Right lobe of liver (tissue), 6 donors: ENCODE data around the gene CFAP52. TPM values are rescaled to one million over a fixed set of nuclear protein-coding genes. Genes with fewer than 3 reads are reported as not detected.

ENCODE experiments used
- ATAC-seq, 4 donors: fragments of 200-7000 bp; cut with Tn5 transposase; one replicate each; pipeline ENCODE4 v1.9.1; 2020; ENCODE audit warnings: mild to moderate bottlenecking in 4 of 4, moderate library complexity in 4 of 4
- DNase-seq, 3 donors: peaks; one replicate each; pipeline ENCODE4 v3.0.0-alpha.2; 2020
- H3K27ac ChIP-seq, 3 donors: fragments of 200-600 bp; one replicate each; pipeline ENCODE4 v1.8.0; 2022
- H3K27me3 ChIP-seq, 2 donors: fragments of 200-600 bp; one replicate each; pipeline ENCODE4 v1.8.0; 2022
- H3K36me3 ChIP-seq, 4 donors: fragments of 200-600 bp; sonication (generic) in 1 of 4; one replicate each; pipeline versions ENCODE4 v1.5.1 to v1.8.0; 2017 to 2022; ENCODE audit warnings: control low read depth in 1 of 4
- H3K4me1 ChIP-seq, 4 donors: fragments of 200-600 bp; sonication (generic) in 1 of 4; one replicate each; pipeline versions ENCODE4 v1.5.1 to v1.8.0; 2017 to 2022; ENCODE audit warnings: control low read depth in 1 of 4
- H3K4me3 ChIP-seq, 3 donors: fragments of 200-600 bp; one replicate each; pipeline ENCODE4 v1.8.0; 2022
- H3K9me3 ChIP-seq, 4 donors: fragments of 200-600 bp; sonication (generic) in 1 of 4; one replicate each; pipeline versions ENCODE4 v1.5.1 to v1.8.0; 2017 to 2022; ENCODE audit warnings: control low read depth in 1 of 4
- POLR2A ChIP-seq: fragments of 450-650 bp; IDR thresholded peaks from one replicate; pipeline ENCODE4 v1.6.1; 2017; ENCODE audit warnings: antibody characterized with exemption, mild to moderate bottlenecking
- WGBS: methylation state at CpG from one replicate; pipeline ENCODE4 v1.1.6; 2018; ENCODE audit warnings: low coverage, low lambda C conversion rate; ENCODE audit not compliant: insufficient coverage; ENCODE audit errors: missing lambda C conversion rate; 5-methylcytosine and 5-hydroxymethylcytosine counted together
- intact Hi-C, 2 donors: fragments of 100-400 bp; cut with DNase I; formaldehyde crosslinking; loops; one replicate each; pipeline versions ENCODE4 v1.11.2 to v1.14.1; 2022
- total RNA-seq, 6 experiments: library from RNA; depleted of rRNA in 2 of 6; stranded (reverse); fragments of >200 nt in 2 of 6; fragmentation: NEBNext Ultra II Directional in 3 of 6; extraction: Animal tissue kit (Norgen Biotek cat#: 25700) in 3 of 6; gene quantifications; one replicate each; pipeline versions ENCODE4 v1.1.0 to v1.2.4, GENCODE V29; 2016 to 2023
- TF ChIP-seq, protein P1 (sequence below), 4 donors: fragments of 200-600 bp in 3 of 4; fragments of 450-650 bp in 1 of 4; IDR thresholded peaks; one replicate each; pipeline versions ENCODE4 v1.5.1 to v1.8.0; 2016 to 2022; ENCODE audit warnings: antibody characterized with exemption in 4 of 4, mild to moderate bottlenecking in 2 of 4
- donor health status: DM: no; HTN: yes; CAD: no.
- donor health status: DM: no; HTN: no; CAD: no.
- donor health status: DM: no; HTN: no; CAD: no.
- donor health status: DM: no; HTN: yes; CAD: no.
- donor health status: DM: no; HTN: yes; CAD: no.

CFAP52 gene
- total RNA-seq, 6 experiments from 2014 or later: not detected

DNA sequence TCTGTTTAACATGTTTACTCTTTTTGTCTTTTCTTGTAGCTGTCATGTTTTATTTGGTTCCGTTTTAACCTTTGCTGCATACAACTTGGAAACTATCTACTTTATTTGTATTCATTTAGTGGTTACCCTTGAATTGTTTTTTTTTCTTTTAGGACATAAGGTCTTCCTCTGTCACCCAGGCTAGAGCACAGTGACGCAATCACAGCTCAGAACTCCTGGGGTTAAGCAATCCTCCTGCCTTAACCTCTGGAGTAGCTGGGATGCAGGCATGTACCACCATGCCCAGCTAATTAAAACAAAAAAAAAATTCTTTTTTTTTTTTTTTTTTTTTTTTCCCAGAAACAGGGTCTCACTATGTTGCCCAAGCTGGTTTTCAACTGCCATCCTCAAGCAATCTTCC is 39.0 kb downstream of the CFAP52 start:
- 17% methylated on average over 2 of the region's 2 CpGs for WGBS
- intact Hi-C loops: no loop called here
- ATAC-seq: peak in 1 of 4 donors; percentile 65
- TF ChIP-seq, protein P1, sequence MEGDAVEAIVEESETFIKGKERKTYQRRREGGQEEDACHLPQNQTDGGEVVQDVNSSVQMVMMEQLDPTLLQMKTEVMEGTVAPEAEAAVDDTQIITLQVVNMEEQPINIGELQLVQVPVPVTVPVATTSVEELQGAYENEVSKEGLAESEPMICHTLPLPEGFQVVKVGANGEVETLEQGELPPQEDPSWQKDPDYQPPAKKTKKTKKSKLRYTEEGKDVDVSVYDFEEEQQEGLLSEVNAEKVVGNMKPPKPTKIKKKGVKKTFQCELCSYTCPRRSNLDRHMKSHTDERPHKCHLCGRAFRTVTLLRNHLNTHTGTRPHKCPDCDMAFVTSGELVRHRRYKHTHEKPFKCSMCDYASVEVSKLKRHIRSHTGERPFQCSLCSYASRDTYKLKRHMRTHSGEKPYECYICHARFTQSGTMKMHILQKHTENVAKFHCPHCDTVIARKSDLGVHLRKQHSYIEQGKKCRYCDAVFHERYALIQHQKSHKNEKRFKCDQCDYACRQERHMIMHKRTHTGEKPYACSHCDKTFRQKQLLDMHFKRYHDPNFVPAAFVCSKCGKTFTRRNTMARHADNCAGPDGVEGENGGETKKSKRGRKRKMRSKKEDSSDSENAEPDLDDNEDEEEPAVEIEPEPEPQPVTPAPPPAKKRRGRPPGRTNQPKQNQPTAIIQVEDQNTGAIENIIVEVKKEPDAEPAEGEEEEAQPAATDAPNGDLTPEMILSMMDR (IDR thresholded peaks at IDR 0.05): no peak
- no peak overlapping the region for H3K27ac ChIP-seq
- H3K4me3 ChIP-seq: no peak overlapping the region
- no peak for DNase-seq
- no peaks in the 10 kb centered on the region for H3K9me3 ChIP-seq
- no peaks in the 10 kb centered on the region for H3K36me3 ChIP-seq
- H3K4me1 ChIP-seq: no peaks in the 10 kb centered on the region
- no peaks in the 10 kb centered on the region for H3K27me3 ChIP-seq

DNA sequence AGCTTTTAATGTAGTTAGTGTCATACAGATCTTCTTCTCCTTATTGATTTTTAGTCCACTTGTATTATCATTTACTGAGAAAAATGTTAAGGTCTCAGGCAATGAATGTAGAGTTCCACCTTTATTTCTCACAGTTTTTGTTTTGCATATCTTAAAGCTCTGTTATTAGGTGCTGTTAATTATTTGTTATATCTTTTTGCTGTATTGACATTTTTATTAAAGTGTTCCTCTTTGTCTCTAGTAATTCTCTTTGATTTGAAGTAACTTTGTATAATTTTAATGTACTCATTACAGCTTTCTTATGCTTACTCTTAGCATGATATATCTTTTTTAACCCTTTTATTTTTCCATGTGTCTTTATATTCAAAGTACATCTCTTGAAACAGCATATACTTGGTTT is 46.5 kb downstream of the CFAP52 start:
- DNase-seq: no peak
- ATAC-seq: no peak
- Histone ChIP-seq H3K9me3 (no peaks in the 10 kb centered on the region), H3K4me3 (no peak overlapping the region), H3K27ac (no peak overlapping the region), H3K27me3 (no peaks in the 10 kb centered on the region), H3K36me3 (no peaks in the 10 kb centered on the region), H3K4me1 (no peaks in the 10 kb centered on the region)
- intact Hi-C loops: no loop called here
- no peak for TF ChIP-seq POLR2A
- TF ChIP-seq, protein P1 (IDR thresholded peaks at IDR 0.05): no peak

DNA sequence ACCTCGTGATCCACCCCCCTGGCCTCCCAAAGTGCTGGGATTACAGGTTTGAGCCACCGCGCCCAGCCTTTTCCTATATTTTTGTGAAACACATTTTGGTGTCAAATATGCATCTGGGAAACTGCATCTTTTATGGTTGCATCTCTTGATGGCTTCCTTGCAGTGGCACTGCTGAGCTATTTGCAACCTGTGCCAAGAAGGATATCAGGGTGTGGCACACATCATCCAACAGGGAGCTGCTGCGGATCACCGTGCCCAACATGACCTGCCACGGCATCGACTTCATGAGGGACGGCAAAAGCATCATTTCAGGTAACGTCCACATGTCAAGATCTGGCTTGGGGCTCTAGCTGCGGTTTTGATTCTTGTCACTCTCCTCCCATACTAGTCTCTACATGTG is 52.1 kb downstream of the CFAP52 start:
- DNase-seq: no peak
- peak in 3 of 4 donors; percentile 53 to 68 (median 53) for ATAC-seq
- 57% methylated on average over 8 of the region's 10 CpGs for WGBS

DNA sequence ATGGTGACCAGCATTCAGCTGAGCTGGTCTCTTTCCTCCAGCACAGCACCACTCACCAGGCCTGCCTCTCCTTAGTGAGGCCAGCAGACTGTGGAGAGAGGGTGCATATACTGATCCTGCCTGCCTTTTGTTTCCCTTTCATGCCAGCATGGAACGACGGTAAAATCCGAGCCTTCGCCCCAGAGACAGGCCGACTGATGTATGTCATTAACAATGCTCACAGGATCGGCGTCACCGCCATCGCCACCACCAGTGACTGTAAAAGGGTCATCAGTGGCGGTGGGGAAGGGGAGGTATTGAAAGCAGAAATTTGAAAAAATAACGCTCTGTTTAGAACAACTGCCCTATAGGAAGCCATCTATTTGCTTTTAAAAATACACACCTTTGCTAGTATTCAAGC is 56.3 kb downstream of the CFAP52 start:
- Histone ChIP-seq H3K4me3 (no peak overlapping the region), H3K36me3 (no peaks in the 10 kb centered on the region), H3K27me3 (no peaks in the 10 kb centered on the region), H3K9me3 (no peaks in the 10 kb centered on the region), H3K27ac (no peak overlapping the region), H3K4me1 (no peaks in the 10 kb centered on the region)
- DNase-seq: no peak
- intact Hi-C loops: no loop called here
- no peak for ATAC-seq
- WGBS: 90% methylated on average over 6 of the region's 11 CpGs
- TF ChIP-seq POLR2A: no peak
- TF ChIP-seq, protein P1 (IDR thresholded peaks at IDR 0.05): no peak

More for the DNA sequence above, 52.1 kb downstream of the CFAP52 start:
- Histone ChIP-seq H3K4me1 (no peaks in the 10 kb centered on the region), H3K27me3 (no peaks in the 10 kb centered on the region), H3K9me3 (no peaks in the 10 kb centered on the region), H3K4me3 (no peak overlapping the region), H3K27ac (no peak overlapping the region), H3K36me3 (no peaks in the 10 kb centered on the region)
- TF ChIP-seq, protein P1 (IDR thresholded peaks at IDR 0.05): peak in 3 of 4 donors; percentile 10 to 29 (median 18)
- no peak for TF ChIP-seq POLR2A
- intact Hi-C loops: no loop called here

DNA sequence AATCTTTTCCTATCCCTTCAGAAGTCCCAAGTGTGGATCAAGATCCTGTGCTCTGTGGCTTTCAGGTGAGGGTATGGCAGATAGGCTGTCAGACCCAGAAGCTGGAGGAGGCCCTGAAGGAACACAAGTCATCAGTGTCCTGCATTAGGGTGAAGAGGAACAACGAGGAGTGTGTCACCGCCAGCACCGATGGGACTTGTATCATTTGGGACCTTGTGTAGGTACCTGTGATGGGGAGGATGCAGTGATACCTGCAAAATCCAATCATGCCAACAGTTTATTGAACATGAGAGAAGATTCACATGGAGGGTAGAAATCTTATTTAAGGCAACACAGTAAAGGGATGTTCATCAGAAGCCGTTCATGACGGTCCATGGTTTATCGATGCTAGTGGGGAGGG is 58.9 kb downstream of the CFAP52 start:
- intact Hi-C loops: no loop called here
- no peaks in the 10 kb centered on the region for H3K9me3 ChIP-seq
- no peaks in the 10 kb centered on the region for H3K4me1 ChIP-seq
- H3K27me3 ChIP-seq: no peaks in the 10 kb centered on the region
- 88% methylated on average over 5 of the region's 6 CpGs for WGBS
- ATAC-seq (no peak), DNase-seq (no peak)
- no peak for TF ChIP-seq POLR2A
- TF ChIP-seq, protein P1 (IDR thresholded peaks at IDR 0.05): no peak
- H3K27ac ChIP-seq: no peak overlapping the region
- no peaks in the 10 kb centered on the region for H3K36me3 ChIP-seq
- no peak overlapping the region for H3K4me3 ChIP-seq
